ENCODE measurements around the gene MST1R.

Gene MST1R

DNA sequence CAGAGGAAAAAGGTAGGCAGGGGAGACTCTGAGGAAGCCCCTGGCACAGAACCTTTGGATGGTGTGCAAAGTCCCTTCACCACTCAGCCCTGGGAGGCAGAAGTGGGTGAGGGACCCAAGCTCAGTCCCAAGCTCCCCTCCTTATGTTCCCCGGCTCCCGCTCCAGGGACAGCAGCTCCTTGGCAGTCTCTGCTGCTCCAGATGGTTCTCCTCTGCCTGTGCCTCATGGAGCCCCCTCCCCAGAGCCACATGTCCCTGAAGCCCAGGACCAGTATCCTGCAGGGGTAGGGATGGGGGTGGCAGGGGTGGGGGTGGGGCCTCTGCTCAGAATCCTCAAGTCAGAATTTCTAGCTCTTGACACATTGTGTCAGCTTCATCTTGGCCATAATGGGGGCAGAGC is 26.0 kb downstream of the MST1R start:
- DNase-seq (ENCODE audit: low read depth): no peak

DNA sequence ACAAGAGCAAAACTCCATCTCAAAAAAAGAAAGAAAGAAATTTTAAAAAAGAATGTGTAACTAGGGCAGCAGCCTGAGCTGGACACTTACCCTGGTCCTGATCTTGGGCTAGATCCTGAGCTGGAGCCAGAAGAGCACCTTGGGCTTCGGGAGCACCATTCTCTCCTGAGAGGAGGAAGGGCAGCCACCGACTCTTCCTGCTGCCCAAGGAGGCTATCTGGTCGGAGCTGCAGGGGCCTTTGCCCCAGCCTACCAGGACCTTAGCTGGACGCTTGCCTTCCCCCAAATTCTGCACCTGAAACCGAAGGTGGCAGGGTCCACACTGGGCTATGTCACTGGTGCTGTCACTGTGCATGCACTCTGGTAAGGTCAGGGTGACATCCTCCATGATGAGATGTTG is 27.1 kb downstream of the MST1R start:
- no peak for DNase-seq (ENCODE audit: low read depth)

DNA sequence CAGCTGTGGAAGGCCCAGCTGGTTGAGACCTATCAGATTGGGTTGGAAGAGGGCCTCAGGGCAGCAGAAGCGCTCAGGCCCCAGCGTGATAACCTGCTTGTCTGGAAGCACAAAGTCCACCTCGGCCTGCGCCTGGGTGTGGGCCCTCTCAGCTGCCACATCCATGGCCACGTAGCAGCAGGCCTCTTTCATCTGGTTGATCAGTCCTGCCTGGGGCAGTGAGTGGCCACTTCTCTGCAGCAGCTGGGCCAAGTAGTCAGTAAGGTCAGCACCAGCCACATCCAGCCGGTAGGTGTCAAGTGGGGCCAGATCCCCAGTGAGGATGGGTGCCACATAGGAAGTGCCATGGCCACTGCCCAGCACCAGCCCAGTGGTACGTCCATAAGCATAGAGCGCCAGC is 30.1 kb downstream of the MST1R start:
- DNase-seq (ENCODE audit: low read depth): no peak

DNA sequence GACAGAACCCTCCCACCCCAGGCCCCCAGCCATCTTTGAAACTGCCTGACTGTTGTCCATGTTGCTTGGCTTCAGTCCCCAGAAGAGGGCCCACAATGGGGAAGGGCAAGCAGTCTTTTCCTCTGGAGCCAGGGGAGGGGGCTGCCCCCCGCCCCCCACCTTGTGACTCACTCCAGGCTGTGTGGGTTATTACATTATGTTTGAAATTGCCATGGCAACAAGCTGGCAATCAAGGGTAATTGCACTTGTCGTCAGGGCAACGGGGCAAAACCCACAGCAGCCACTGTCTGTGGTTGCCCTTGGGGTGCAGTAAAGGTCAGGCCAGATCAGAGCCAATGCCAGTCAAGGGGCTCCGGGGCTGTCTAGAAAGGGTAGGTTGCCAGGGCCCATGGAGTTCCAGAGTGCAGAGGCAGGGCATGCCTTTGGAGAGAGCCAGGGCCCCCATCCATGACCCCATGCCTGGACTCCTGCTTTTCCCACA is 30.8 kb downstream of the MST1R start:
- no peak for DNase-seq (ENCODE audit: low read depth)

DNA sequence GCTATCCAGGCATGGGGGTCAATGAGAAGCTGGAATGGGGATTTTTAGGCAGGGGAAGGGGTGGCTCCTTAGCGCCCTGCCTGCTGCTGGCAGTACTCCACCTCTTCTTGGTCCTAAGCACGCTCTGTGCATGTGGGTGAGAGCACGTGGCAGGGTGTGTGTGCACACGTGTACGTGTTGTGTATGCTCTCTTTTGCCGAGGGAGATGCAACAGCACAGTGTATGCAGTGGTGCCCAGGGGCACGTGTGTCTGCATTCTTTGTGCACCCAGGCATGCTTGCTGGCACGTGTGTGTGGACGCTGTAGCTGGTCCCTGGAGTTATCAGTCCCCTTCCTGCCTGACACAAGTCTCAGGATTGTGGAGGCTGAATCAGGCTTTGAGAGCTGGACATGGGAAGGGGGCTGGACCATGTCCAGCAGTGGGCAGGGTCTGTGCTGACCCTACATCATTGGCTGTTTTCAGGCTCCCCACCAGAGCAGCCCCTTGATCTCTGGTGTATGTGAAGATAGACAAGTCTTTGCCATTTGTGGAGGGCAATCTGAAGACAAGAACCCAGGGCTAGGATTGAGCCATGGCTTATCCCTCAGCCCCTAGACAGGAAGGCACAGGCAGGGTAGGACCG is 32.0 kb downstream of the MST1R start:
- DNase-seq (ENCODE audit: low read depth): no peak

DNA sequence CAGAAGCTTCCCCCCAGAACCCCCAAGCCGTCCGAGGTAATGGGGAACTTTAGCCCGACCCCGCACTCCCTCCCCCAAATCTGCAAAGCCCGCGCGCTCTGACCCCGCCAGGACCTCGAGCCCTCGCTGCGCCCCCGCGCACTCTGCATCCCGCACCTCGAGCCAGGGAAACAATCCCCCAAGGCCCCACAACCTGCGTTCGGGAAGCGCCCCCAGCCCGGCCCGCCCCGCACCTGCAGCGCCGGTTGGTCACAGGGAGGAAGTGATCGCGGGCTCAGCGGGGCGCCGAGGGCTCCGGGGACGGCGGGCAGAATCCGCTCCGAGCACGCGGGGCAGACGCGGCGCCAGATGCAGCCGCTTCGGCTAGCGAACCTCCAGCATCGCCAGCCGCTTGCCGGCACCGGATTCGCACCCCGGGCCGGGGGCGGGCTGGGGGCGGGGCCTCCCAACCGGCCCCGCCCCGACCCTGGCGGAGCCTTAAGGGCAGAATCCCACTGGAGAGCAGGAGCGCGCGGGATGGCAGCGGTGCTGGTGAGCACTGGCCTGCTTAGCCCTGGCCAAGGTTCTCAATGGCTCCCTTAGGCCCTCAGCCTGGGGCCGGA is 34.0 kb downstream of the MST1R start, which contains the start of gene CAMKV:
Gene CAMKV (minus strand): TSS at position 382 of the 602 bp plus-strand sequence. CDS start 7,518 bp downstream, outside the sequence.
- DNase-seq (ENCODE audit: low read depth): no peak

DNA sequence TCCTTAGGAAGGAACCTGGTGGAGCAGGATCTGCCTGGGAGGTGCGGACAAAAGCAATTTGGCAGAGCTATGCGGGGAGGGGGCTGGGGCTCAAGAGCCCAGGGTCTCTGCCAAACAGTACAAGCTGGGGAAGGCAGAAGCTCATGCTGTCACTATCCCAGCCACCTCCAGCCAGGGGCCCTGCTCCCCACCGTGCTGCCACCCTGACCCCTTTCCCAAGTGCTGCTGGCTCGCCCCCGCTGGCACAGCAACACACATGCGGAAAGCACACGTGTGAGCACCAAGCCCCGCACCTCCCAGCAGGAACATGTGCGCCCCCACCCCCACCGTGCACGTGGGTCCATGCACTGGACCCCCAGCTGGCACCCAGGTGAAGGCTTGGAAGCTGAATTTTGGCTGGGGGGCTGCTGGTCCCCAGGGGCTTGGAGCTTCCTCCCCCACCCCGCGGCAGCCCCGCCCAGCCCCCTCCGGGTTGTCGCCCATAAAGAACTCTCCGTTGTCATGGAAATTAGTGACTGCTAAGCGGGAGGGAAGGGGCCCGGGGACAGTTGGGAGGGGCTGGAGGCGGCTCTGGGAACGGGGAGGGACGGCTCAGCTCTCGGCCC is 34.7 kb downstream of the MST1R start:
- DNase-seq (ENCODE audit: low read depth): no peak

DNA sequence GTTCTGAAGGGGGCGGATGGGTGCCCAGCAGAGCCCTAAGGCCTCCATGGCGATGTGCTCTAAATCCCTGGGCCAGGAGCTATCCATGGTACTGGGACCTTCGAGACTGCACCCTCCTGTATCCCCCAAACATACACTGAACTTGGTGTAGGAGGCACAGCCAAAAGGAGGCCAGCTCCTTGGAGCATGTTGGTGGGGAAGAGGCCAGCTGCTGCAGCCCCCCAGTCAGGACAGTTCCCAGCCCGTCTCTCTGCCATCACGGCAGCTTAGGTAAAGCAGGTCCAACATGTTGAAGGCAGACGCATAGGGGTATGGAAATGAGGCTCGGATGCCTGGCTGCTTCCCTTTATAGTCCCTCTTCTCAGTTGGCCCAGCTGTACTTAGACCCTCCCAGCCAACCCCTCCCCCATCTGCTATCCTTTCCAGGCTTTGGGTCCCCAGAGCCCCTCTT is 35.8 kb downstream of the MST1R start:
- DNase-seq (ENCODE audit: low read depth): no peak

DNA sequence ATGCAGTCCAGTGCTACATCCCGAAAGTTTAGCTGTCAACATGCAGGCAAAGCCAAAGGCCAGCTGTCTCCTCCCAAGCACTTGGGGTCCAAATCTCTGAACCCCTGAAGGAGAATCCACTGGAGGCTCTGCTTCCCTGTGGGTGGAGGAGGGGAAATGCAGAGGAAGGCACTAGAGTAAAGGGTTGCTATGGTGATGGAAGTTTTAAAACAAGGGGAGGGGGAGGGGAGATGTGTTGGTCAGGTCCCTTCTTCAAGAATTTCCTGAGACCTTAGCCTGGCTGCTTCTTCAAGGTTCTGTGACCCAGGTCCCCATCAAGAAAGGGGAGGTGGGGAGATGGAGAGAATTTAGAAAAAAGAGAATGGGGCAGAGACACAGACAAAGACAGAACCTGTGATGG is 36.3 kb downstream of the MST1R start:
- no peak for DNase-seq (ENCODE audit: low read depth)

DNA sequence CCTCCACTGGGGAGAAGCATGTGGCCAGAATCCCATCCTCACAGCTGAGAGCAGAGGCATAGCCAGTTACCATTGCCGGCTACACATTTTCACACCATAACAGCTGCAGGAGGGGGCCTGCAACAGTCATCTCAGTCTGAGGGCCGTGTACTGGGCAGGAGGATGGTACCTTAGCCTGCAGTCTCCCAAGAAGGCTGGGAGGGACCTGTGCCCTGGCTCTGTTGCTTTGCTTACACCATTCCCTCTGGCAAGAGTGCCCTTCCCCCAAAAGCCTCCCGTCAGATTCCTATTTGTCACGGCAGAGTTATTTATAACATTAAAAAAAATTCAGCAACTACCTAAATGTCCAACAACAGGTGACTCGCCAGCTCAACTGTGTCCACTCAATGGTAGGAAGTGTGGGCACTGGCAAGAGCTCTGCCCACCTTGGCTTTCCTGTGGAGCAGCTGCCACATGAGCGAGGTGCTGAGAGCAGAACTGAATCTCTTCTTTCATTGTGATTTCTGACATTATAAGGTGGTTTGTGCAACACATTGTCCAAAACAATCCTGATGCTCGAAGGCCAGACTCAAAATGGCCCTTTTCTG is 38.4 kb downstream of the MST1R start:
- DNase-seq (ENCODE audit: low read depth): no peak

DNA sequence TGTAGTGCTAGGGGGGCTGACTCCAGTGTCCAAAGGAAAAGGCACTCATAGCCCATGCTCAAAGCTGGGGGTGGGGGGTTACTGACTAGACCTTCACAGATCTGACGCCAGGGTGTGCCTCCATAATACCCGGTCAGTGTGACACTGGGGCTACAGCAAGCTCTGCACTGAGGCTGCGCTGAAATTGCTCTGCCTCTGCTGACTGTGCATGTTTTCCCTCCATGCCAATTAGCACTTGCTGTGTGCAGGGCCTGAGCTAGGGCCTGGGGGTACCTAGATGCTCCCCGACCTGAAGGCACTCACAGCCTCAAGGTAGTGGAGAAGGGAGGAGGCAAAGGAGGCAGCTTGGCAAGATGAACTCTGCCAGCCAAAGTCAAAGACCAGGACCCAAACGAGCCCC is 39.2 kb downstream of the MST1R start:
- no peak for DNase-seq (ENCODE audit: low read depth)

DNA sequence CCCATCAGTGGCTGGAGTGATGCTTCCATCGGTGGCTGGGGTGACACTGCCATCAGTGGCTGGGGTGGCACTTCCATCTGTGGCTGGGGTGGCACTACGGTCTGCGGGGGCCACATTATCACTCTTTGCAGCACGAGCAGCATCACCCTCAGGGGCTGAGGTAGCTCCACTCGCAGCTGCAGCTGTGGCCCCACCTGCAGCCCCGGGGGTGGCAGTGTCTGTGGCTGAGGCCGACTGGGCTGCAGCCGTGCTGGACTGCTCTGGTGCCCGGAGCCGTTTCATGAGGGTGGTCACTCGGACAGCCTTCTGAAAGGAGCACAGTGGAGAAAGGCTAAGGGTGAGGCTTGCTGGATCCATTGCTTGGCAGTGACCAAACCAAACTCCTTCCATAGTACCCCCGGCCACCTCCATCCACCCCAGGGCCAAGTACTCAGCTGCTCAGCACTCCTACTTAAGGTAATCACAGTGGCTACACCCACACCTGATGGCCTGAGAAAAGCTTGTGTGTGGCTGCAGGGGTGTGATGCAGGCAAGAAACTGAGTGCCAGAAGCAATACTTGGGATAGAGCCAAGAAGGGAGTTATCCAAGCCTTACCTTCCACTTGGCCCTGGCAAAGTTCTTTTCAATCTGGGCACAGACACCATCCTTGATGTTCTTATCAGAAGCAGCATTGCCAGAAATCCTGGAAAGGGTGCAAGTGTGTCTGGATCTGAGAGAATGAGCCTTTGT is 43.9 kb downstream of the MST1R start:
- DNase-seq (ENCODE audit: low read depth): no peak

DNA sequence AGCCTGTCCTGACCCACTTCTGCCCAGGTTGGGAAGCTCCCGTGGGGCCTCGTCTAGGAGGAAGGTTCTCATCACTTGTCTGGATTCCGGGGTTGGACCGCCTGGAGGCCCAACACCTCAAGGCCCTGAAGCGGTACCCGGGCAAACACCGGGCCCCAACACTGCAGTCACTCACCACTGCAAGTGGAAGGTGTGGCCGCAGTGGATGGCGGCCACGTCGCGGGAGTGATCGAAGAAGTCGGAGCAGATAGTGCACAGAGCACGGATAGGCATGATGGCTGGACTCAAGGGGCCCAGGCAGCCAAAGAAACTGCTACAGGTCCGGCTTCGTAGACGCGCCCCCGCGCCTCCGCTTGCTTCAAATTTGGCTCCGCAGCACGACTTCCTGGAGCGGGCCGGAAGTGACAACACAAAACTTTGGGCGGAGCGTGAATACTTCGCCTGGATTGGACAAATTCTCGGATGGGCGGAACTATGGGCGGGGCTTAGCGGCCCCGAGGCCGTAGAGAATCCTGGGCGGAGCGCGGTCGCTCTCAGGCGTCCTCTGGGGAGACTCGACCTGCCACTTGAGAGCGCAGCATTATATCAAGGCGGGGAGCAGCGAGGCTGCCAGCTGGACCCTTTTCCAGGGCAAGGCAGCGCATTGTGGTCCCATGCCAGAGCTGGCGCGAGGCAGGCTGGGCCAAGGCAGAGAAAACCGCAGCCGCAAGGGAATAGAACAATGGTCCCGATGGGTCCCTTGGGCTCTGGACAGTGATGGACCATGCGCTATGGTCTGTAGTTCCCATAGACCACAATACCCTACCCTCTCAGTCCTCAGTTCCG is 47.3 kb downstream of the MST1R start, which contains the start of gene TRAIP:
Gene TRAIP (minus strand): TSS at position 384 of the 825 bp plus-strand sequence. CDS start 111 bp downstream, at position 273.
- DNase-seq (ENCODE audit: low read depth): peak; percentile 92

DNA sequence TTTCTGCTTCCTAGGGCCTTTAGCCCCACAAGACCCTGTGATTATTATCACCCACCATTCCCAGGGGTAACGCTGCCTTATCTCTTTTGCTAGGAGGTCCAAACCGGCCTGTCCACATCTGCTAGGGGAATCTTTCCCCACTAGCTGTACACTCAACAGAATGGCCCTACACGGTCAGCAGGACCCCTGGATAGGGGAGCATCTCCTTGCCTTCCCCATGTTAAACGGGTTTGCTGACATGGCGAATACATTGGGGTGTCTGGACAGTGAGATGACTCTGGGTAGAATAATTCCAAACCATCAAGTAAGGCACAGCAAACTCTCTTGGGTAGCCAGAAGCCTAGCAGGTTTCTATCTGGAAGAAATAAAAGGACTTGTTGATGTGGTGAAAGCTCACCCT is 48.0 kb downstream of the MST1R start:
- no peak for DNase-seq (ENCODE audit: low read depth)

DNA sequence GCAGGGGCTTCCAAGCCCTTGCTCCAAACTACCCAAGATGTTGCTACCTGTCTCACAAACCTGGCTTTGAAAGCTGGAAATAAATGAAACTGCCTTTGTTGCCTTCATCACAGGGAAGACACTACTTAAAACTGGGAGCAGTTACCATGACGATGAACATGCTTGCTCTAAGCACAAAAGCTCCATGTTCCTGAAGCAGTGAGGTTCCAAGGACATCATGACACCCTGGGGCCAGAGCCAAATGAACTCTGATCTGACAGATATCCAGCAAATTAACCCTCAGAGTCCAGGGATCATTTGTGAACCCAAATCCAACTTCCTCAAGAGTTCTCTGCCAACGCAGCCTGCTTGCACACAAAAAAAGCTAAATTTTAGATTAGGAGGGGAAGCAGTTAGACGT is 58.0 kb downstream of the MST1R start:
- no peak for DNase-seq (ENCODE audit: low read depth)

DNA sequence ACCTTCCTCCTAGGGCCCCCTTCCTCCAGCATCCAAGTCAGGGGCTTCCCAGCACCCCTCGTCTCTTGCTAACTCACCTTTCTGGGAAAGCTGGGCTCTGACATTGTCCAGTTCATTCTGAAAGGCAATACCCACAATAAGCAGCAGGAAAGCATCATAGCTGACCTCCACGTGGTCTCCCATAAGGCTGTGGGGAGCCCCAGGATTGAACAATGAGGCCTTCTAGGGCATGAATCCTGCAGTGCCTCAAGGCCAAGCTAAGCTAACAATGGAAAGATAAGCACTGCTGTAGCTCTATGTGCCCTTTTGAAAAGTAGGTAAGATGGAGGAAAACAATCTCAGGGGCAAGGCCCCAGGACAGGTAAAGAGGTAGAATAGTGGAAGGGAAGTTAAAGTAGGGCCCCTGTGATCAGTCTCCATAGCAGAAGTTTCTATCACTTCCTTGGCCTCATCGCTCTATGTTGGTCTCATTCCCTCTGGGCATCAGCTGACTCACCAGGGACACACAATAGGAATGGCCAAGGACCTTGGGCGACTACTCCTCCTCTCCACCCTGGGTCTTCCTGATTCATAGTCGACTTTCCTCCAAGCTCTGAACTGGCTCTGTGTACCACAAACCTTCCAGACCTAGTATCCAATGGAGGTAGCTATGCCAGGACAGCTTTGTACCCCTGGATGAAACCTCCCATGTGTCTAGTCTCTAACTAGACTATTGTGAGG is 59.0 kb downstream of the MST1R start:
- DNase-seq (ENCODE audit: low read depth): no peak

DNA sequence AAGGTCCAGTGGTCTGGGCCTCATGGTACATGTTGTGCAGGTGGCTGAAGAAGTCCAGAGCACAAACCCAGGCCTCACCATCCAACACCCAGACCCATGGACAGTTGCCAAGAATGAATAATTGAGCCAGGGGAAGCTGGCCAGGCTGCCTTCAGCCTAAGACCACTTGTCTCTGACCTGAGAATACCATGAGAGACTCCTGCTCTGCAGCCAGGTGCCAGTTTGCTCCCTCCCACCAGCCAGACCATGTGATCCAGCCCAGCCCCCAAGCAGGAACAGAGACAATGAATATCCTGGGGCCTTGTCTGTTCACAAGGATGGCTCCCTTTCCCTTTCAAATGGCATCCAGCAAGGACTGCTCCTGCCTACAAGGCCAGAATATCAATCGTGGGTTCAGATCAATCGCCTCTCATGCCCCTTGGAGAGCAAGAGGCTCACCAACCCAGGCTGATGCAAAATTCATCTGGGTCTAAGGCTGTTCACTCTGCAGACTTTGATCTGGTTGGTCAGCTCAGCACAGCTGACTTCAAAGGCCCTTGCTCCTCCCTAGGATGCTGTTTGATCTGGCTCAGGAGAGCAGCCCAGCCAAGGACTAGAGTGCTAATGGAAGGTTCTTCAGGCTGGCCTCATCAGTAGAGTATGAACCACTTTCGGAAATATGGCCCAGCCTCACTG is 60.7 kb downstream of the MST1R start:
- no peak for DNase-seq (ENCODE audit: low read depth)

DNA sequence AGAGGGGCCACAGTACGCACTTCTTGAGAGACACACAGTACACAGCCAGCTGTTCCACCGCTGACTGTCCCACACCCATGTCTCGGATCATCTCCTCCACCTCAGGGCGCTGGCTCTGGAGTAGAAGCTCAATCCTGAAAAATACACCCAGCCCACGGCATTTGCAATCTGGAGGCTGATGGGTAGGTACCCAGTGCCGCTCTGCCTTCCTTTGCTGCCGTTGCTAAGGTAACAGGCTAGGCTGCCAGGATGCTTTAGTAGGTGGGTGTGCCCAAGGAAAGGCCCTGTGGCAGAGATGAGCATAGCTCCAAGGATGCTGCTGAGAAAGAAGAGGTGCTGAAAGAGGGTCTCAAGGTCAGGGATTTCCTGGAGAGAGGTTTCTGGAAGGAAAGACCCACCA is 61.9 kb downstream of the MST1R start:
- DNase-seq (ENCODE audit: low read depth): no peak

DNA sequence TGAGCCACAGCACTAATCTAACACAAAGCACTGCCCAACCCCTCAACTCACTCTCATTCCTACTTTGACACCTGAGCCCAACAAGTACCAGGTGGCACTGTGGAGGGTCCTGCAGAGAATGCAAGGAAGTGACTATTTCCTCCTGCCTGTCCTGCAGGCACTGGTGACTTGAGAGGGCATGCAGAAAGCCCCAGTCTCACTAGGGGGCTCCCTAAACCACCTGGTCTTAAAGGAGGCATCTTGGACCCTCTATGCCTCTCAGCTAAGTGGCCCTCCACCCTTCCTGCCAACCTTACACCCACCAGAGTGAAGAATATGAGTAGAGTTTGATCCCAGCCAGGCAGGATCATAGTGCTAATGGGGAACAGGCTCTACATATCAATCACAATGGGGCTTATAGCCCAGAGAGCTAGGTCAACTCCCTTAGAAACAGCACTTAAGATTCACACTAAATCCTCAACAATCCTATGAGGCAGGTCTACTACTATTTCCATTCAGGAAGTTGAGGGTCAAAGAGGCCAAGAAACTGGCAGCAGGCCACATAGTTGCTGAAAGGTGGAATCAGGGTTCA is 62.5 kb downstream of the MST1R start:
- DNase-seq (ENCODE audit: low read depth): peak; percentile 49

DNA sequence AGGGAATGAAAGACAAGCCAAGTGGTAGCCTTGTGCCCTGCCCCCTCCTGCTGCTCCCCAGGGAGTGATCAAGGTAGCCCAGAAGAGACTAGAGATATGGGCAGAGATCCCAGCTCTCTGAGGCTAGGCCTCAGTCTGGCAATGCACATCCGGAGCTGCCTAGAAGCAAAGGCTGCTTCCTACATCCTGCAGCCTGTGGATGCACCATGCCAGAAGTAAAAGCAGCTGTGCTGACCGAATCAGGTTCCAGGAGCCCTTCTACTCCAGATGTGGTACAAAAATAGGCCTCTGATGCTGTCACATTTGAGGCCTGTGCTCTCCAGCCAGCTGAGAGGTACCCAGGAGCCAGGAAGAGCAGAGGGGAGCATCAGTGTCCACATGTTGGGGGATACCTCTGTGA is 63.3 kb downstream of the MST1R start:
- DNase-seq (ENCODE audit: low read depth): no peak

Data from CMK (cell line).